Caki2 (cell line): ENCODE data around the gene KIAA1328. TPM values are rescaled to one million over a fixed set of nuclear protein-coding genes. Genes with fewer than 3 reads are reported as not detected.

Experiments
- DNase-seq: peaks from one replicate; pipeline ENCODE4 v3.0.0-alpha.2; 2015; ENCODE audit warnings: low read depth
- in situ Hi-C: cut with HindIII; loops from 2 replicates; pipeline ENCODE4 v1.10.0; 2016; ENCODE audit warnings: low sequenced_read_pairs, low pct_unique_long_range_greater_than_20kb, mixed read lengths
- total RNA-seq: library from RNA; depleted of rRNA; stranded (reverse); fragments of >200 nt; shearing (Covaris generic); gene quantifications from 2 replicates; pipeline ENCODE4 v1.2.3, GENCODE V29; 2014; ENCODE audit warnings: low replicate concordance

The KIAA1328 gene
- total RNA-seq, 1 experiment from 2014 or later, result 4.1 TPM

GRCh38 chr18:36818652-36819051, 10.3 kb upstream of the KIAA1328 start:
- DNase-seq, result no peak
- in situ Hi-C loops, result no loop called here

GRCh38 chr18:36819621-36820020, 9.3 kb upstream of the KIAA1328 start:
- in situ Hi-C loops, result no loop called here

GRCh38 chr18:36821681-36822080, 7.2 kb upstream of the KIAA1328 start:
- in situ Hi-C loops, result no loop called here
- DNase-seq, result no peak

More at GRCh38 chr18:36819621-36820020, 9.3 kb upstream of the KIAA1328 start:
- DNase-seq, result no peak

GRCh38 chr18:36825526-36825925, 3.4 kb upstream of the KIAA1328 start:
- in situ Hi-C loops, result no loop called here
- DNase-seq, result no peak

- no peak for DNase-seq
- in situ Hi-C loops, result no loop called here
Observed at GRCh38 chr18:36826556-36826955, 2.4 kb upstream of the KIAA1328 start.

- in situ Hi-C loops, result no loop called here
- no peak for DNase-seq
Observed at GRCh38 chr18:36828157-36828629, 734 bp upstream of the KIAA1328 start.

- in situ Hi-C loops, result no loop called here
- peak; percentile 9 for DNase-seq
Observed at GRCh38 chr18:36829362-36830157, 633 bp downstream of the KIAA1328 start.

- in situ Hi-C loops, result no loop called here
- DNase-seq, result no peak
Observed at GRCh38 chr18:36830158-36830495, 1.2 kb downstream of the KIAA1328 start.

- no peak for DNase-seq
- in situ Hi-C loops, result no loop called here
Observed at GRCh38 chr18:36831139-36831538, 2.2 kb downstream of the KIAA1328 start.

- no peak for DNase-seq
- in situ Hi-C loops, result no loop called here
Observed at GRCh38 chr18:36833120-36833519, 4.2 kb downstream of the KIAA1328 start.

GRCh38 chr18:36835927-36836326, 7.0 kb downstream of the KIAA1328 start:
- no peak for DNase-seq
- in situ Hi-C loops, result no loop called here

- no peak for DNase-seq
- in situ Hi-C loops, result no loop called here
Observed at GRCh38 chr18:36839835-36840234, 10.9 kb downstream of the KIAA1328 start.

- DNase-seq, result no peak
- in situ Hi-C loops, result no loop called here
Observed at GRCh38 chr18:36843199-36843598, 14.3 kb downstream of the KIAA1328 start.

- DNase-seq, result no peak
- in situ Hi-C loops, result no loop called here
Observed at GRCh38 chr18:36843784-36844183, 14.9 kb downstream of the KIAA1328 start.

GRCh38 chr18:36848609-36849008, 19.7 kb downstream of the KIAA1328 start:
- in situ Hi-C loops, result no loop called here
- DNase-seq, result no peak

GRCh38 chr18:36849288-36850006, 20.5 kb downstream of the KIAA1328 start:
- in situ Hi-C loops, result no loop called here
- DNase-seq, result no peak

GRCh38 chr18:36850527-36851201, 21.7 kb downstream of the KIAA1328 start:
- DNase-seq, result peak; percentile 14
- in situ Hi-C loops, result no loop called here

GRCh38 chr18:36851202-36851590, 22.3 kb downstream of the KIAA1328 start:
- in situ Hi-C loops, result no loop called here
- no peak for DNase-seq

- in situ Hi-C loops, result no loop called here
- DNase-seq, result no peak
Observed at GRCh38 chr18:36856815-36857214, 27.9 kb downstream of the KIAA1328 start.
